GM19099 (cell line): ENCODE measurements around the gene PPFIBP1.

Experiments
- POLR2A ChIP-seq: IDR thresholded peaks from 3 replicates; pipeline ENCODE4 v1.6.1; 2011; ENCODE audit warnings: low read depth; ENCODE audit not compliant: insufficient read length; ENCODE audit errors: extremely low read depth

PPFIBP1 gene

GRCh38 chr12:27549236-27549800, 25.3 kb downstream of the PPFIBP1 start:
- no peak for TF ChIP-seq POLR2A

- TF ChIP-seq POLR2A, result no peak
These were observed 26.0 kb downstream of the PPFIBP1 start for GRCh38 chr12:27549801-27550652.

- no peak for TF ChIP-seq POLR2A
These were observed 26.6 kb downstream of the PPFIBP1 start for GRCh38 chr12:27550653-27550975.

GRCh38 chr12:27551172-27551840, 27.3 kb downstream of the PPFIBP1 start:
- TF ChIP-seq POLR2A, result no peak

GRCh38 chr12:27552235-27552634, 28.2 kb downstream of the PPFIBP1 start:
- TF ChIP-seq POLR2A, result no peak

DNA sequence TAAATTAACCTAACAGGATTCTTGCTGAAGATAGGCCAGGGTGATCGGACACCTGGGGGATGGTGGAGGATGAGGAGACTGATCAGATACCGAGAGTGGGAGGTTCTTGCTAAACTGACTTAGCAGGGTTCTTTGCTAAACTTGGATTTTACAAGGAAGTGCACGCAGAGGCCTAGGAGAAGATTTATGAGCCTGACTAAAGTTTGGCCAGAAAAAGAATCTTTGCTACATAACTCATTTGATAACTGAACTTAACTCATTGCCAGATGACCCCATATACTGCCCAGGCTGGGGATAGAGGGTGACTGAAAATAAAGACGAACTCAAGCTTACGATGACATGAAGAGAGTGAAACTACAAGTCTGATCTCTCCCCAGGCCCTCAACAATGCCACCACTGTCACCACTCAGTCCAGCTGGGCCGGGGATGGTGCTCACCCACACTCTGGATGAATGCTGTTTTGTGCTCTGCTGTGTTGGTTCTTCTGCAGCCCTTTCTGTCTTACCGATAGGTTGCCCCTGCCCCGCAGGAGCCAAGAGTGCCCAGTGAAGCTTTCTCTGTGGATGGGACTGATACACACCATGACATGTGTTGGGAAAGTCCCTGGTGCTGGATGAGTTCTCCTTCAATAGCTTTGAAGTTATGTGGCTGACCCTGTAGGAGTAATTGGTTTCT, 29.0 kb downstream of the PPFIBP1 start:
- no peak for TF ChIP-seq POLR2A

- TF ChIP-seq POLR2A, result no peak
These were observed 29.9 kb downstream of the PPFIBP1 start for GRCh38 chr12:27553941-27554340.

DNA sequence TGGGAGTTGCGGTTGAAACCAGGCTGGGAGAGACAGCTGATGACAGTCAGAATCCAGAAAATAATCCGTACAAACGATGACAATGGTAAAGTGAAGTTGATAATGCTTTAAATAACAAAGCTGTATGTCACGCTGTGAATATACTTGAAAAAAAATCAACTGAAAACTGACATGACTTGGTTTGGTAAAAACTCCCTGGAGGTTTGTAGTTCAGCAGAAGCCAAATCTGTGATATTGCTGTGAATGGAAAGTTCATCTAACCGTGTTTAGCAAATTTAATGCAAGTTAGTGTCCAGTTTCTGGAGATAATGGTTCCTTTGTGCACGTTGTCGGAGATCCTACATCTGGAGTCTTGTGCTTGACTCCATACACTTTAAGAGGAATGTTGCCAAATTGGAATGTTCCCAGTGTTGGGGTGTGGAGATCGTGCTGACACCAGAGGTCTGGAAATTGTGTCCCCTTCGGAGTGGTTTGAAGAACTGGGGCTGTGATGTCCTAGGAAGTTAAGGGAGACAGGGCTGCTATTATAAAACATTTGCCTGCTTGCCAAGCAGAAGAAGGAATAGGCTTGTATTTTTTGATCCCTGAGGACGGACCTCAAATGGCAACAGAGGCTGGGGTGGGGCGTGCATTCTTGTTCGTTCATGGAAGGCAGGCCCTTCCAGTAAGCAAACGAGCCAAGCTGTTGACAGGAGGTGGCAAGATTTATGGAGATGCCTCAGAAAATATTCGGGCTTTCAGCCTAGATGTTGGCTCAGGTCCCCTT, 30.6 kb downstream of the PPFIBP1 start:
- TF ChIP-seq POLR2A, result no peak

GRCh38 chr12:27555361-27555760, 31.4 kb downstream of the PPFIBP1 start:
- TF ChIP-seq POLR2A, result no peak

DNA sequence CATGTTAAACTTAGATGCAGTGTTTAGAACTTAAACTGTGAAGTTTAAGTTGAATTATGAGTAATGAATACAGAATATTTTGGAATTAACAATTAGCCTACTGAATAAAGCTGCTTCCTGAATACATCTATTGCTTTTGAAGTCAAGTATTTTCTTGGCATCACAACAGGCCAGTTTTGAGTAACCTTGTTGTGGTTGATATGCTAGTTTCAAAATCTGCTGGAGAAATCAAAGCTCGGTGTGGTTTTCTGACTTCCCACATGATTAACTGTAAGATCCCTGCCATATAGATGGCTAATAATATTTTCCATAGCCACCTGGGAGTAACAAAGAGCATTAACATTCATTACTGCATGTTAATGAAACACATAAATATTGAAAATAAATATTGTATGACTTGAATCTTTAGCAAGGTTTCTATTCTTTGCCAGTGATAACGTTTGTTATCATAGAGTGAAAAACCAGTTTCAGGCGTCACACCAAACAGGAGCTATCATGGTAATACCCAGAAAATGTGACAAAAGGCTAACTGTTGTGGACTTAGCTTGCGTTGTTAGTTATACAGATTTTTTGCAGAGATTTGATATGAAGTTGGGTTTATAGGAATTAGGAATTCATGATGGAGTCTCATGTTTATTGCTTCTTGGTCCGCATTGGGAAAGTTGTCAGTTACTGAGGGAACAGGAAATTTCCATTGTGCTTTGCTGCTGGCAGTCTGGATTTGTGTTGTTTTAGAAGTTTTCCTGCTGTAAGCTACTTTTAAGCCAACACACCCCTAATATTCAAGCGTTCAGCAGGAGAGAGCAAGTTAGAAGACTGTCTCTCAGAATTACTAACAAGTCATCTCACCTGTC, 32.1 kb downstream of the PPFIBP1 start:
- no peak for TF ChIP-seq POLR2A

DNA sequence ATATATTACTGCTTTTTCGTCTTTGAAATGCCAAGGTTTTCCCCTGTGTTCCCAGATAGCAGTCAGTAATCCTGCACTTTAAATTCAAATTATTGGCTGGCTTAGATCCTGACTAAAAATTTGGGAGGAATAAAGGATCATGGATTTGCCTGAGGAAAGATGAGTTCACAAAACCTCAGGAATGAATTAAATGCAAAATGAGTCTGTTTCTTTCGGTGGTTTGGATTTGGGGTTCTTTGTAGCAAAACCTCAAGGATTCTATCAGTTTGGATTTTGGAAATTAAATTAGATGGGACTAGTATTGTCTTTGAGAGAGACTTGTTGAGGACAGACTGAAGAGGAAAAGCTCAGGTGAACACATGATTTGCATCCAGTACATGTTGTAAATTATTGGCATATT, 36.1 kb downstream of the PPFIBP1 start:
- no peak for TF ChIP-seq POLR2A

DNA sequence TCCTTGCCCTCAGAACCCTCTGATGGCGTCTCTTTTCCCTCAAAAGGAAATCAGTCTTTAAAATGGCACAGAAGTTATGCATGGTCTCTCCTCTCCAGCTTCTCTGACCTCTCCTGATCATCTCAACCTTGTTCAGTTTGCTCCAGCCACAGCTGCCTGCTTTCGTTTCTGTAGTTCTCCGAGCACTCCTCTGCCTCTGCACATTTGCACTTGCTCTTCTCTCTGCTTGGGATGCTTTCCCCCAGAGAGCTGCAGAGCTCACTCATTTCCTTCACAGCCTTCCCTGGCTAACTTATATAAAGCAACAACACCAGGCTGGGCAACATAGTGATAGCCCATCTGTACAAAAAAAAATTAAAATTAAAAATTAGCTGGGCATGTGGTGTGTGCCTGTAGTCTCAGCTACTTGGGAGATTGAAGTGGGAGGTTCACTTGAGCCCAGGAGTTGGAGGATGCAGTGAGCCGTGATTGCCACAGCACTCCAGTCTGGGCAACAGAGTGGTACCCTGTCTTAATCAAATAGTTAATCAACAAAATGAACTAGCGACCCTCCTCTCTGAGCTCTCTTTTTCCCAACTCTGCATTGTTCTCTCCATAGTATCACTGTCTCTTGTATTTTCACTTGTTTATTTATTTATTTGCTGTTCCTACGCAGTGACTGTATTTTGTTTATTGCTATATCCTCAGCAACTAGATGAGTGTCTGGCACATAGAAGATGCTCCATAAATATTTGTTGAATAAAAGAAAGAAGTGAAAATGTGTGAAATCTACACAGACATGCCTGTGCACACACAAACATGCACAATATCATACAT, 37.7 kb downstream of the PPFIBP1 start:
- no peak for TF ChIP-seq POLR2A

GRCh38 chr12:27564612-27565213, 40.7 kb downstream of the PPFIBP1 start:
- no peak for TF ChIP-seq POLR2A
